Upper lobe of left lung (tissue), 6 donors: ENCODE measurements around the gene SAPCD1. TPM values are rescaled to one million over a fixed set of nuclear protein-coding genes. Genes with fewer than 3 reads are reported as not detected.
A peak's percentile ranks its signal among the peaks of the same experiment; 100 is the strongest.

Experiments used
- ATAC-seq, 2 donors: fragments of 200-7000 bp; cut with Tn5 transposase; one replicate each; pipeline ENCODE4 v1.9.1; 2022; ENCODE audit warnings: mild to moderate bottlenecking in 2 of 2, moderate library complexity in 2 of 2; ENCODE audit not compliant: low FRiP score in 2 of 2
- DNase-seq, 2 donors: peaks; one replicate each; pipeline ENCODE4 v3.0.0-alpha.2; 2019 to 2020
- H3K27ac ChIP-seq, 4 donors: fragments of 200-600 bp; sonication (generic); one replicate each; pipeline ENCODE4 v1.5.1; 2016 to 2019
- H3K27me3 ChIP-seq, 4 donors: fragments of 200-600 bp; sonication (generic); one replicate each; pipeline ENCODE4 v1.5.1; 2017 to 2019
- H3K36me3 ChIP-seq, 4 donors: fragments of 200-600 bp; sonication (generic); one replicate each; pipeline ENCODE4 v1.5.1; 2016 to 2019
- H3K4me1 ChIP-seq, 4 donors: fragments of 200-600 bp; sonication (generic); one replicate each; pipeline ENCODE4 v1.5.1; 2018 to 2019
- H3K4me3 ChIP-seq, 4 donors: fragments of 200-600 bp; sonication (generic); one replicate each; pipeline ENCODE4 v1.5.1; 2017 to 2019; ENCODE audit warnings: mild to moderate bottlenecking in 2 of 4, moderate library complexity in 1 of 4
- H3K9me3 ChIP-seq, 4 donors: fragments of 200-600 bp; sonication (generic); one replicate each; pipeline ENCODE4 v1.5.1; 2018 to 2019
- CTCF ChIP-seq, 6 experiments: fragments of 450-650 bp in 4 of 6; fragments of 200-600 bp in 2 of 6; sonication (generic) in 2 of 6; IDR thresholded peaks; one replicate each; pipeline ENCODE4 v1.5.1; 2016 to 2019; ENCODE audit warnings: antibody characterized with exemption in 6 of 6
- EP300 ChIP-seq, 4 donors: sonication (generic); formaldehyde crosslinking; IDR thresholded peaks; one replicate each; pipeline ENCODE4 v1.5.1; 2017; ENCODE audit warnings: antibody characterized with exemption in 4 of 4, control low read depth in 2 of 4
- POLR2A ChIP-seq, 4 donors: fragments of 450-650 bp; IDR thresholded peaks; one replicate each; pipeline ENCODE4 v1.5.1; 2016 to 2017; ENCODE audit warnings: antibody characterized with exemption in 4 of 4, mild to moderate bottlenecking in 2 of 4
- POLR2AphosphoS5 ChIP-seq, 2 donors: sonication (generic); formaldehyde crosslinking; IDR thresholded peaks; one replicate each; pipeline ENCODE4 v1.5.1; 2017; ENCODE audit warnings: antibody characterized with exemption in 2 of 2
- WGBS, 2 donors: methylation state at CpG; one replicate each; pipeline ENCODE4 v1.1.5; 2017 to 2018; 5-methylcytosine and 5-hydroxymethylcytosine counted together
- total RNA-seq, 6 donors: library from RNA; depleted of rRNA in 4 of 6; stranded (reverse); fragments of >200 nt in 4 of 6; gene quantifications; one replicate each; pipeline versions ENCODE4 v1.1.0 to v1.2.1, GENCODE V29; 2016 to 2021
- donor health status: DM: no; HTN: no; CAD: no; lungs with moderate emphysema.
- donor health status: DM: no; HTN: yes; CAD: no; lungs with severe emphysema.

The SAPCD1 gene
- total RNA-seq, 6 donors from 2014 or later, result 1.1 to 15.7 (median 5.3) TPM

GRCh38 chr6:31727034-31727716, 35.3 kb upstream of the SAPCD1 start:
- WGBS, 2 donors, result 69 to 72% methylated on average over 7 of the region's 7 CpGs
- H3K4me3 ChIP-seq, result peak overlapping the region in 1 of 4 donors; percentile 80
- no peaks in the 10 kb centered on the region for H3K27me3 ChIP-seq
- DNase-seq (peak in 1 of 2 donors; percentile 62), ATAC-seq (peak in 1 of 2 donors; percentile 28)
- peak overlapping the region; percentile 87 to 99 (median 94) for H3K27ac ChIP-seq
- peaks cover 30 to 60% (median 49%) of the 10 kb centered on the region in 4 donors for H3K4me1 ChIP-seq
- peaks cover 9 to 42% (median 19%) of the 10 kb centered on the region in 4 donors for H3K36me3 ChIP-seq
- H3K9me3 ChIP-seq, result no peaks in the 10 kb centered on the region
- no peak for TF ChIP-seq CTCF (IDR thresholded peaks at IDR 0.05)
- TF ChIP-seq POLR2A (IDR thresholded peaks at IDR 0.05), result peak in 1 of 4 donors; percentile 43

- Histone ChIP-seq H3K27me3 (no peaks in the 10 kb centered on the region), H3K4me3 (peak overlapping the region in 3 of 4 donors; percentile 76 to 84 (median 80)), H3K4me1 (peaks cover 30 to 69% (median 55%) of the 10 kb centered on the region in 4 donors), H3K9me3 (no peaks in the 10 kb centered on the region), H3K27ac (peak overlapping the region; percentile 87 to 99 (median 94)), H3K36me3 (peaks cover 14 to 50% (median 28%) of the 10 kb centered on the region in 4 donors)
- WGBS, 2 donors, result 77% methylated on average over 20 to 41 of the region's 41 CpGs
- no peak for TF ChIP-seq POLR2A (IDR thresholded peaks at IDR 0.05)
- ATAC-seq (no peak), DNase-seq (peak in 1 of 2 donors; percentile 84)
These were observed 34.5 kb upstream of the SAPCD1 start for GRCh38 chr6:31727717-31728671.

GRCh38 chr6:31728767-31729514, 33.5 kb upstream of the SAPCD1 start, which contains the start of gene DDAH2:
TSS of gene DDAH2 (minus strand) at chr6:31729299. CDS start at chr6:31729161, 138 bp downstream.
- peak in 1 of 2 donors; percentile 83 for DNase-seq
- ATAC-seq, result peak; percentile 45 to 66
- Histone ChIP-seq H3K9me3 (no peaks in the 10 kb centered on the region), H3K4me3 (peak within 1 kb of the TSS; percentile 76 to 87 (median 82)), H3K4me1 (peaks cover 39 to 78% (median 64%) of the 10 kb centered on the region in 4 donors), H3K27me3 (no peaks in the 10 kb centered on the region), H3K27ac (peak within 1 kb of the TSS; percentile 87 to 99 (median 94)), H3K36me3 (peaks cover 20 to 59% (median 37%) of the 10 kb centered on the region in 4 donors)
- 18 to 23% methylated on average over 35 of the region's 36 CpGs for WGBS, 2 donors
- no peak for TF ChIP-seq POLR2AphosphoS5 (IDR thresholded peaks at IDR 0.05)
- peak in 3 of 6 experiments; percentile 68 to 74 (median 71) for TF ChIP-seq CTCF (IDR thresholded peaks at IDR 0.05)
- TF ChIP-seq EP300 (IDR thresholded peaks at IDR 0.05), result no peak
- no peak for TF ChIP-seq POLR2A (IDR thresholded peaks at IDR 0.05)

- H3K4me1 ChIP-seq, result peaks cover 45 to 84% (median 70%) of the 10 kb centered on the region in 4 donors
- H3K27me3 ChIP-seq, result no peaks in the 10 kb centered on the region
- no peaks in the 10 kb centered on the region for H3K9me3 ChIP-seq
- 0 to 1% methylated on average over 22 to 26 of the region's 29 CpGs for WGBS, 2 donors
- TF ChIP-seq POLR2AphosphoS5 (IDR thresholded peaks at IDR 0.05), result peak; percentile 58 to 75
- no peak for TF ChIP-seq EP300 (IDR thresholded peaks at IDR 0.05)
- TF ChIP-seq POLR2A (IDR thresholded peaks at IDR 0.05), result no peak
- TF ChIP-seq CTCF (IDR thresholded peaks at IDR 0.05), result peak in 5 of 6 experiments; percentile 1 to 91 (median 68)
- H3K36me3 ChIP-seq, result peaks cover 20 to 64% (median 40%) of the 10 kb centered on the region in 4 donors
- H3K4me3 ChIP-seq, result peak overlapping the region; percentile 76 to 87 (median 82)
- ATAC-seq (peak; percentile 92 to 95), DNase-seq (peak; percentile 93 to 95)
- peak overlapping the region; percentile 87 to 99 (median 94) for H3K27ac ChIP-seq
These were observed 32.9 kb upstream of the SAPCD1 start for GRCh38 chr6:31729515-31729978.
